Measurements from ENCODE around the gene TGFBR3L.

DNA sequence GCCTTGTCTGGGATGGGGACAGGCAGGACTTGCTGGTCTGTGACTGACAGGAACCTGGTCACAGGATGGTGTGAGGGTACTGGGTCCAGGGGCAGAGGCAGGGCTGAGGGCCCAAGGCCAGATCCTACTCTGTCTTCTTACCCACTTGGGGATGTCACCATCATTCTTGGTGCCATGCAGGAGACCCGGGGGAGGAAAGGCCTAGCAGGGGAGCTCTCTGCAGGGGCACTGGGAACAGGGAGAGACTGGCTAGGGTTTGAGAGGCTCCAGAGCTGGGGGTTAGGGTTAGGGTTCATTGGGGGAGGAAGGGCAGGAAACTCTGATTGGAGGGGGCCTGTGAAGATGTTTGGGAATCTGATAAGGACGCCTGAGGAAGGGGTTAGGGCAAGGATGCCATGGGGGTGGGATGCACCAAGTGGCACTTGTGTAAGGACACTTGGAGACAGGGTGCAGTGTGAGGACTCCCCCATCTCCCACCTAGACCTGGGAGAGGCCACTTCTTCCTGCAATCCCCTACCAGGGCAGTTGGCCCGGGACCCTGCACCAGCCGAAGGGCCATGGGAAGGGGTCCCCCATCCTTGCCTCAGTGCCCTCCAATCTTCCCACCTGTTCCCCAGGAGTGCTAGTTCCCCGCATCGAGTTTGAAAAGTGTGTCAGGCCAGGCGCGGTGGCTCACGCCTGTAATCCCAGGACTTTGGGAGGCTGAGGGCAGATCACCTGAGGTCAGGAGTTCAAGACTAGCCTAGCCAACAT is 47.4 kb upstream of the TGFBR3L start:
- TF ChIP-seq, protein P1, sequence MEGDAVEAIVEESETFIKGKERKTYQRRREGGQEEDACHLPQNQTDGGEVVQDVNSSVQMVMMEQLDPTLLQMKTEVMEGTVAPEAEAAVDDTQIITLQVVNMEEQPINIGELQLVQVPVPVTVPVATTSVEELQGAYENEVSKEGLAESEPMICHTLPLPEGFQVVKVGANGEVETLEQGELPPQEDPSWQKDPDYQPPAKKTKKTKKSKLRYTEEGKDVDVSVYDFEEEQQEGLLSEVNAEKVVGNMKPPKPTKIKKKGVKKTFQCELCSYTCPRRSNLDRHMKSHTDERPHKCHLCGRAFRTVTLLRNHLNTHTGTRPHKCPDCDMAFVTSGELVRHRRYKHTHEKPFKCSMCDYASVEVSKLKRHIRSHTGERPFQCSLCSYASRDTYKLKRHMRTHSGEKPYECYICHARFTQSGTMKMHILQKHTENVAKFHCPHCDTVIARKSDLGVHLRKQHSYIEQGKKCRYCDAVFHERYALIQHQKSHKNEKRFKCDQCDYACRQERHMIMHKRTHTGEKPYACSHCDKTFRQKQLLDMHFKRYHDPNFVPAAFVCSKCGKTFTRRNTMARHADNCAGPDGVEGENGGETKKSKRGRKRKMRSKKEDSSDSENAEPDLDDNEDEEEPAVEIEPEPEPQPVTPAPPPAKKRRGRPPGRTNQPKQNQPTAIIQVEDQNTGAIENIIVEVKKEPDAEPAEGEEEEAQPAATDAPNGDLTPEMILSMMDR (IDR thresholded peaks at IDR 0.05): no peak
- TF ChIP-seq SIN3A (IDR thresholded peaks at IDR 0.05; ENCODE audit: borderline replicate concordance, insufficient read depth, low read depth, low read length) (no peak), POLR2AphosphoS5 (IDR thresholded peaks at IDR 0.05; ENCODE audit: low read depth, low read length) (no peak), TCF7L2 (IDR thresholded peaks at IDR 0.05; ENCODE audit: low read depth, low read length) (no peak)
- TF ChIP-seq, protein P2, sequence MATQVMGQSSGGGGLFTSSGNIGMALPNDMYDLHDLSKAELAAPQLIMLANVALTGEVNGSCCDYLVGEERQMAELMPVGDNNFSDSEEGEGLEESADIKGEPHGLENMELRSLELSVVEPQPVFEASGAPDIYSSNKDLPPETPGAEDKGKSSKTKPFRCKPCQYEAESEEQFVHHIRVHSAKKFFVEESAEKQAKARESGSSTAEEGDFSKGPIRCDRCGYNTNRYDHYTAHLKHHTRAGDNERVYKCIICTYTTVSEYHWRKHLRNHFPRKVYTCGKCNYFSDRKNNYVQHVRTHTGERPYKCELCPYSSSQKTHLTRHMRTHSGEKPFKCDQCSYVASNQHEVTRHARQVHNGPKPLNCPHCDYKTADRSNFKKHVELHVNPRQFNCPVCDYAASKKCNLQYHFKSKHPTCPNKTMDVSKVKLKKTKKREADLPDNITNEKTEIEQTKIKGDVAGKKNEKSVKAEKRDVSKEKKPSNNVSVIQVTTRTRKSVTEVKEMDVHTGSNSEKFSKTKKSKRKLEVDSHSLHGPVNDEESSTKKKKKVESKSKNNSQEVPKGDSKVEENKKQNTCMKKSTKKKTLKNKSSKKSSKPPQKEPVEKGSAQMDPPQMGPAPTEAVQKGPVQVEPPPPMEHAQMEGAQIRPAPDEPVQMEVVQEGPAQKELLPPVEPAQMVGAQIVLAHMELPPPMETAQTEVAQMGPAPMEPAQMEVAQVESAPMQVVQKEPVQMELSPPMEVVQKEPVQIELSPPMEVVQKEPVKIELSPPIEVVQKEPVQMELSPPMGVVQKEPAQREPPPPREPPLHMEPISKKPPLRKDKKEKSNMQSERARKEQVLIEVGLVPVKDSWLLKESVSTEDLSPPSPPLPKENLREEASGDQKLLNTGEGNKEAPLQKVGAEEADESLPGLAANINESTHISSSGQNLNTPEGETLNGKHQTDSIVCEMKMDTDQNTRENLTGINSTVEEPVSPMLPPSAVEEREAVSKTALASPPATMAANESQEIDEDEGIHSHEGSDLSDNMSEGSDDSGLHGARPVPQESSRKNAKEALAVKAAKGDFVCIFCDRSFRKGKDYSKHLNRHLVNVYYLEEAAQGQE (IDR thresholded peaks at IDR 0.05; ENCODE audit: insufficient read depth in 1 of 2, low read depth in 2 of 2, low read length in 1 of 2): no peak

Measured in Panc1 (cell line).